NOMO-1 (cell line): Measurements from ENCODE around the gene UGT8.
A peak's percentile ranks its signal among the peaks of the same experiment; 100 is the strongest.

Experiments used
- DNase-seq, 2 experiments: peaks; one replicate each; lab custom pipeline; 2025; ENCODE audit not compliant: unreplicated experiment in 2 of 2; lab: John Stamatoyannopoulos, UW

Gene UGT8

DNA sequence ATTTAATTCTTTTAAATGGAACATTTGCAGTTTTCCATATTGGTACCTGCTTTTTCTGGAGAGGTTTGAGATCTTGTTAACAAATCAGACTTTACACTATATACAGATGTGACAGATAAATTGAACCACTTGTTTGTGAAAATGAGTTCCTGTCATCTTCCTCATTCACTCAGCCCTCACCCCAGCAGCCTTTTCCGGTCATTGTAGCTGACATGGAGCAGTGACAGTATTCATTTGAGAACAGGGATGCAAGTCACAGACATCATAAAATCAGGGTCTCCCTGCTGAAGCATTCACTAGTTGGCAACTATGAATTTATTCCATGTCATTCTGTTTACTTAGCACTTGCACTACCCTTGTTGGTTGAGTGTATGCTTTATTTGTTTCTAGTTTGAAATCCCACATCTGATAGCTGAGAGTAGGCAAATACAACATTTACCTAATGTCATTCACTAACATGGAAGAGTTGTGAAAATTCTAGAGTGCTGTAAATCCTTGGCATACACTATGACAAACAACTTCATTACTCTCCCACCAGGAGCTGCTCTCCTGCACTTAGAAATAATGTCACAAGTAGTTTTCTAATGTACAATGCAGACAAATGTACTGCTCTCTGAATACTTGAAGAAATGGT is 78.9 kb downstream of the UGT8 start:
- DNase-seq, result no peak

DNA sequence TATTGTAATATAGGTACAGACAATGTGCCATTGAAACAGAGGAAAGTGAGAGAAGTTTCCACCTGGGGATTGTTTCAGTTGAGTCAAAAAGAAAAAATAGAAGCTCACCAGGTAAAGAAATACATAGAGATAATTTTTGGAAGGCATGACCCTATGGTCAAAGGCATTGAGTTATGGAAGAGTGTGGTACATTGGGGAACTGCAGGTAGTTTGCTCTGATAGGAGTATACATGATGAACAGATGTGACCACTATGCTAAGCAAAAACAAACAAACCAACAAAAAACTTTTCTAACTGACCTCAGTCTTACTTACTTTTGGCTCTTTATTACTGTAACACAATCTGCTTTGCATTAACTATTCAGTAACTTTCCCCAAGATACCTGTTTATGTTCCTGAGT is 85.9 kb downstream of the UGT8 start:
- no peak for DNase-seq

DNA sequence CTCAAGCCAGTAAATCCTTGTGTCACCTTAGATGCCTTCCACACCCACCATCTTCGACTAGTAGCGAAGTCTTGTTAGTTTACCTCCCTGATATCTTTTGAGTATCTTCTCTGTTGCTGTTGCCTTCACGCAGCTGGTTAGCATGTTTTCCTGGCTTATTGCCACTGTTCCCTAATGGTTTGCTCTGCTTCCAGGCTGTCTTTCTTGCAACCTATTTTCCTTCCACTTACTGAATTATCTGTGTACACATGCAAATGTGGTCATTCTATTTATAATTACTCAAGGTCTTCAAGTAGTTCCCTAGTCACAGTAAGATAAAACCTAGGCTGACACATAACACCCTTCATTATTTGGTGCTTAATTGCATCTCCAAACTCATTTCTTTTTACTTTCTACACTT is 89.5 kb downstream of the UGT8 start:
- no peak for DNase-seq

DNA sequence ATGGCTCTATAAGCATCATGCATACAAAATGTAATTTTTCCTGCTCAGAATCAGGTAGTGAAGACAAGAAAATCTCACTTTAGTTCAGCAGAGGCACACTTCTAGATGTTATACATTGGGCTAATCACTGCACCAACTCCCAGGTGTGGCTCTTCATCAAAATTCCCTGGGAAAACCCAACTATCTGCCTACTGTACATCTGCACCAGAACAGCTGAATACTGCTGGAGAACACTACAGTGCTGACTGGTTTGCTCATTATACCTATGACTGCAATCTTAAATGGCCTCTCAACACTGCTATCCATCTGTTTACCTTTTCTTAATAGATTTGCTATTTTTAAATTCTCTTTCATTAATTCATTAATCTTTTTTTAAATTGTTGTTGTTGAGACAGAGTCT is 92.0 kb downstream of the UGT8 start:
- DNase-seq, result no peak

DNA sequence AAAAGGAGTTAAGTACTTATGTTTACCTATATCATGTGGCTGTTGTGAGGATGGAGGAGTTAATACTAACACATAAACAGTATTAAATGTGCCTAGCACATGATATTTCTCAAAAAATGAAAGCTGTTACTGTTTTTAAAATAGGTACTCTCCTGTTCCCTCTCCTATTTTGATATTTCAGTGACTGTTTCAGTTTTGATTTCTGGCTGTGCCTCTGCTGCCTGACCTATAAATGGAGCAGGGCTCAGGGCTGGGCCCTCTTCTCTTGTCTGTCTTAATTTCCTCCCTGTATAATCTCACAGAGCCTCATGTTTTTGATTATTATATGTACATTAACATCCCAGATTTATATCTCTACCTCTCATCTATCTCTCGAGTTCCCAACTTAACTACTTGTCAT is 93.3 kb downstream of the UGT8 start:
- DNase-seq, result no peak

DNA sequence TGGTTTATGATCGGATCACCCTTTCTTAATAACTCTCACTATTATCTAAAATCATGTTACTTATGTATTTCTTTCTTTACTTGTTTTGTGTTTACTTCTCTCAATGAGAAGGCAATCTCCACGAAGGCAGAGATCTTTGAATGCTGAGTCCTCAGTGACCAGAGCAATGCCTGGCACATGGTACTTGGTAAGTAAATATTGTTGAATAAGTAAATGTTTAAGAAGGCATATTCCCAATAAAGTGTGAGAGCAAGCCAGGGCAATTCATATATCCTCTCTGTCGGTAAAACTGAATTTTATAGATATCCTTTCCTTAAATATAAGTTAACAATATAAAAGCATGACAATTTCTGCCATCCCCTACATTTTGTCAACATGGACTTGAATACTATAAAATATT is 94.4 kb downstream of the UGT8 start:
- no peak for DNase-seq

DNA sequence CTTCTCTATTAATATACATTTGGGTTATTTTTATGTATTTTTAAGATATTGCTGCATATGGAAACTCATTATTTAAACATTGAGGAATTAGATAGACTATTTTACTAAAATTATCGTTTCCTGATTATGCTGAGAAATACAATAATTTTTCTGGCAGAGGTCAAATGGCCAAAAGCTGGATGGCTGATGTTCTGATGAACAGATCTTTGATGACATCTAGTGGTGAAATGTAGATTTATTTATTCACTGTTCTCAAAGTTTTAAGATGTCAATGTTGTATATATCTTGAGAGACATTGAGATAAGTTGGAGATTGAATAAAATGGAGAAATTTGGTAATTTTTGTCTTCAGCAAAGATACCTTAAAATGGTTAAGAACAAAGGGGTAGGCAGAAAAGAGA is 96.2 kb downstream of the UGT8 start:
- peak in 1 of 2 experiments; percentile 49 for DNase-seq

DNA sequence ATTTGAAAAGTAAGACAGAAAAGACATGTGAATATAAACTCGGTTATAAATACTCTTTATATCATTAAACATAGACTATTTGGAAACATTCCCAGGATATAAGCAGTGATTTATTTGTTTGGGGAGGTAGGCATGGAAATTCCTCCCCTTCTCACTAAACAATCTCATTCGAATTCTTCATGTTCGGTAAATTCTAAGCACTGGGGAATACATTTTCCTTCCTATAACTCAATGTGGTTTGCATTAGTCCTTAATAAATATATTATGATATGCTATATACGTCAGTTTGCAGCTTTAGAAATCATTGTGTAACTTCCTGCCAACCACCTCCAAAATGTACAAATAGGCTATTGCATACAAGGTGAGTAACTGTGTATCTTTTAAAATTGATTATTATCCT is 99.6 kb downstream of the UGT8 start:
- DNase-seq, result no peak

DNA sequence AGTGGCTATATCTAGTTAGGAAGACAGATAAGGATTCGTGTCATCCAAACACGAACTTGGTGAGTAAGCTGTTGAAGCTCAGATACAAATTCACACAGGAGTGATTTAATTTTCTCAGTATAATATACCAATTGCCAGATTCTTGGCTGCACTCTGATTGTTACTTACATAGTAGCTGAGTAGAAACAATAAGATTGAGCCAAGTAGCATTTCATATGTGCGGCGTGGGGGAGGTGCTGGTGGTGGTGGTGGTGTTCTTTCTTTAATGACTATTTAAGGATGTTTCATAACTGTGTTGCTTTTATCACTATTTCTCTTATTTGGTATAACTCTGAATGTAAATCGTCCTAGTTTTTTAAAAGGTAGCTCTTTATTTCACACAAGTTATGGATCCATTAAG is 102.9 kb downstream of the UGT8 start:
- DNase-seq, result no peak

DNA sequence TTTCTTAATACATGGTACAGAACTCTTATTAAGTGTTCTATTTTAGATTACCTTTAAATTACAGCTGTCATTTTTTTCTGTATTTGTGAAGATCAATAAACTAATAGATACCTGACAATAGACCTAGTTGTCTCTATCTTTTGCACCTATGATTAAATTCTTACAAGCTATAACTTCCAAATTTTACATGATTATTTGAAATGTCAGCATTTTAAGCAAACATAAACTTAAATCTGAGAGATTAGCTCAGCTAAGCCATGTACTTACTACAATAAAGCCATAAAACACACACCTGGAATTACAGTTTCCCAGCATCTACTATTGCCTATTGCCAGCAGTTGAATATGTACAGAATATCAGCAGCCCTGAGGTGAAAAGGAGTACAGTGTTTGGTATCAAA is 118.8 kb downstream of the UGT8 start:
- DNase-seq, result no peak

DNA sequence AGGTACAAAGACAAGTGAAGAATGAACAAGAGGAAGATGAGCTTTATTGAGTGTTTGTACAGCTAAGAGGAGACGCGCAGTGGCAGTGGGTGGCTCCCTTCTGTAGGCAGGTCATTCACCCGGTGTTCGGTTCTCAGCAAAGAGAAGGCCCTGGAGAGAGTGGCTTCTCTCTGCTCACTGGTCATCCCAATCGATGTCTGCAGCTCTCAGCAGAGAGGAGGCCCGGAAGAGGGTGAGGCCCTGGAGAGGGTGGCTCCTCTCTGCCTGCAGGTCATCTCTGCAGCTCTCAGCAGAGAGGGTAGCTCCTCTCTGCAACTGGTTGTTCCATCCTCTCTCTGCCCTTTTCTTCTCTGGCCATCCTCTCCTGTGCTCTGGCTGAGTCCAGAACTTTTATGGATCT is 126.5 kb downstream of the UGT8 start:
- no peak for DNase-seq

DNA sequence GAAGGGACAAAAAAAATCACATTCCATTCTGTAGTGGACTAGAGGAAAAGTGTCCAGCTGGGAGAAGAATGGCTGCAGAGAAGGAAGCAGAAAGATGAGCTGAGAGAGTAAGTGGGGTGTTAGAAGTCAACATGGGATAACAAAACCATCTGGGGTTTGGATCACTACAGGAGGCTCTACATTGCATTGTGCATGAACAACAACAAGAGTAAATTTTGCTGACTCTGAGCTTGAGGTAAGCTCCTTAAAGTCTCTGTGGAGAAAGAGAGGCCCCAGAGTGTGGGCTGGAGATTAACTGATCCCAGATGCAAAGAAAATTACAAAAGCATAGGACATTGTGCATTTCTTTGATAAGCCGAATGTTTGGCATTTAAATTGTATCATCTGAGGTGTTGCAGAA is 128.9 kb downstream of the UGT8 start:
- DNase-seq, result no peak
